Endodermal cell (in vitro differentiated cells): ENCODE results near the gene IL15RA. TPM values are rescaled to one million over a fixed set of nuclear protein-coding genes. Genes with fewer than 3 reads are reported as not detected.

Experiments used
- DNase-seq: peaks from one replicate; pipeline ENCODE4 v3.0.0-alpha.2; 2017
- H3K27ac ChIP-seq: 2 replicates; pipeline ENCODE4 v1.5.1; 2013; ENCODE audit warnings: mild to moderate bottlenecking, low read depth, low read length, moderate library complexity
- H3K27me3 ChIP-seq: 2 replicates; pipeline ENCODE4 v1.6.1; 2013; ENCODE audit warnings: mild to moderate bottlenecking, low read length, moderate library complexity; ENCODE audit not compliant: insufficient read depth, control insufficient read depth, poor library complexity, severe bottlenecking
- H3K36me3 ChIP-seq: 2 replicates; pipeline ENCODE4 v1.7.0; 2013; ENCODE audit warnings: mild to moderate bottlenecking, low read length, moderate library complexity; ENCODE audit not compliant: control insufficient read depth, insufficient read depth
- H3K4me1 ChIP-seq: one replicate; pipeline ENCODE4 v1.7.0; 2013; ENCODE audit warnings: low read length; ENCODE audit not compliant: control insufficient read depth, insufficient read depth
- H3K4me3 ChIP-seq: 2 replicates; pipeline ENCODE4 v1.5.1; 2013; ENCODE audit warnings: mild to moderate bottlenecking, low read length, moderate library complexity
- H3K9ac ChIP-seq: 2 replicates; pipeline ENCODE4 v1.6.1; 2013; ENCODE audit warnings: mild to moderate bottlenecking, low read length, moderate library complexity; ENCODE audit not compliant: poor library complexity, severe bottlenecking; ENCODE audit errors: extremely low read depth
- H3K9me3 ChIP-seq: 2 replicates; pipeline ENCODE4 v1.6.1; 2013; ENCODE audit warnings: mild to moderate bottlenecking, low read length, moderate library complexity; ENCODE audit not compliant: control insufficient read depth
- H3K27ac Mint-ChIP-seq: 2 replicates; pipeline ENCODE4 v1.8.0; 2020; ENCODE audit warnings: mixed read lengths
- H3K27me3 Mint-ChIP-seq: 2 replicates; pipeline ENCODE4 v1.8.0; 2021; ENCODE audit warnings: mild to moderate bottlenecking, mixed read lengths; ENCODE audit not compliant: insufficient read depth
- H3K36me3 Mint-ChIP-seq: 2 replicates; pipeline ENCODE4 v1.8.0; 2020; ENCODE audit warnings: low read depth, mixed read lengths
- H3K4me1 Mint-ChIP-seq: 2 replicates; pipeline ENCODE4 v1.8.0; 2020; ENCODE audit warnings: mixed read lengths
- H3K4me3 Mint-ChIP-seq: 2 replicates; pipeline ENCODE4 v1.8.0; 2020; ENCODE audit warnings: mild to moderate bottlenecking, moderate library complexity, mixed read lengths
- H3K9me3 Mint-ChIP-seq: 2 replicates; pipeline ENCODE4 v1.8.0; 2020; ENCODE audit warnings: mild to moderate bottlenecking, mixed read lengths
- WGBS, 2 experiments: methylation state at CpG; one replicate each; pipeline versions ENCODE4 v1.1.5 to v1.1.7; 2013; ENCODE audit warnings: missing lambda C conversion rate in 2 of 2, mixed read lengths in 1 of 2; ENCODE audit not compliant: insufficient coverage in 1 of 2, insufficient read length in 1 of 2; 5-methylcytosine and 5-hydroxymethylcytosine counted together
- total RNA-seq, 2 donors: library from RNA; stranded (reverse); fragmentation: NEBNext Ultra II Directional in 1 of 2; extraction: Animal tissue kit (Norgen Biotek cat#: 25700) in 1 of 2; gene quantifications; 2 replicates in 1 of 2; 3 replicates in 1 of 2; pipeline ENCODE4 v1.2.1, GENCODE V29; 2021
- TF ChIP-seq, protein P1 (sequence below): fragments of 200-600 bp; sonication (generic); conservative IDR thresholded peaks from 2 replicates; pipeline ENCODE4 v1.5.0; 2021; ENCODE audit warnings: antibody characterized with exemption, mild to moderate bottlenecking

The IL15RA gene
- total RNA-seq, 2 donors from 2014 or later, result 0.35 to 0.37 TPM

- no peaks in the 10 kb centered on the region for H3K36me3 ChIP-seq
- DNase-seq, result no peak
- Mint-ChIP-seq H3K9me3 (peaks cover 4% of the 10 kb centered on the region), H3K27me3 (no peaks in the 10 kb centered on the region), H3K36me3 (no peaks in the 10 kb centered on the region), H3K4me1 (no peaks in the 10 kb centered on the region), H3K4me3 (no peak overlapping the region), H3K27ac (no peak overlapping the region)
- peaks cover 5% of the 10 kb centered on the region for H3K9me3 ChIP-seq
- H3K4me3 ChIP-seq, result no peak overlapping the region
- no peak overlapping the region for H3K27ac ChIP-seq
- TF ChIP-seq, protein P1, sequence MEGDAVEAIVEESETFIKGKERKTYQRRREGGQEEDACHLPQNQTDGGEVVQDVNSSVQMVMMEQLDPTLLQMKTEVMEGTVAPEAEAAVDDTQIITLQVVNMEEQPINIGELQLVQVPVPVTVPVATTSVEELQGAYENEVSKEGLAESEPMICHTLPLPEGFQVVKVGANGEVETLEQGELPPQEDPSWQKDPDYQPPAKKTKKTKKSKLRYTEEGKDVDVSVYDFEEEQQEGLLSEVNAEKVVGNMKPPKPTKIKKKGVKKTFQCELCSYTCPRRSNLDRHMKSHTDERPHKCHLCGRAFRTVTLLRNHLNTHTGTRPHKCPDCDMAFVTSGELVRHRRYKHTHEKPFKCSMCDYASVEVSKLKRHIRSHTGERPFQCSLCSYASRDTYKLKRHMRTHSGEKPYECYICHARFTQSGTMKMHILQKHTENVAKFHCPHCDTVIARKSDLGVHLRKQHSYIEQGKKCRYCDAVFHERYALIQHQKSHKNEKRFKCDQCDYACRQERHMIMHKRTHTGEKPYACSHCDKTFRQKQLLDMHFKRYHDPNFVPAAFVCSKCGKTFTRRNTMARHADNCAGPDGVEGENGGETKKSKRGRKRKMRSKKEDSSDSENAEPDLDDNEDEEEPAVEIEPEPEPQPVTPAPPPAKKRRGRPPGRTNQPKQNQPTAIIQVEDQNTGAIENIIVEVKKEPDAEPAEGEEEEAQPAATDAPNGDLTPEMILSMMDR, result no peak
- no peaks in the 10 kb centered on the region for H3K4me1 ChIP-seq
- WGBS, 2 experiments, result 91 to 94% methylated on average over 2 to 4 of the region's 4 CpGs
- no peak overlapping the region for H3K9ac ChIP-seq
- no peaks in the 10 kb centered on the region for H3K27me3 ChIP-seq
These were observed 32.6 kb upstream of the IL15RA start for GRCh38 chr10:6009961-6010360.

DNA sequence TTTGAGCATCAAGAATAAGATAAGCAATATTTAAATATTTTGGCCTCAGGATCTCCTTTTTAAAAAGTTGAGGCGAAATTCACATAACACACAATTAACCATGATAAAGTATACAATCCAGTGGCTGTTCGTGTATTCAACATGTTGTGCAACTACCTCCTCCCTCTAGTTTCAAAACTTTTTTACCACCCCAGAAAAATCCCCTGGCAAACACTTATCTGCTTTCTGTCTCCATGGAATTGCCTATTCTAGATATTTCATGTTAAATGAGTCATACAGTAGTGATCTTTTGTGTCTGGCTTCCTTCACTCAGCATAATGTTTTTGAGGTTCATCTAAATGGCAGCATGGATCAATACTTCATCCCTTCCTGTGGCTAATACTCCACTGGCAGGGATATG is 31.8 kb upstream of the IL15RA start:
- Mint-ChIP-seq H3K9me3 (peaks cover 4% of the 10 kb centered on the region), H3K4me3 (no peak overlapping the region), H3K27me3 (no peaks in the 10 kb centered on the region), H3K4me1 (no peaks in the 10 kb centered on the region), H3K27ac (no peak overlapping the region), H3K36me3 (no peaks in the 10 kb centered on the region)
- TF ChIP-seq, protein P1, result no peak
- DNase-seq, result no peak
- Histone ChIP-seq H3K27ac (no peak overlapping the region), H3K9me3 (peaks cover 5% of the 10 kb centered on the region), H3K4me3 (no peak overlapping the region), H3K9ac (no peak overlapping the region), H3K36me3 (no peaks in the 10 kb centered on the region), H3K27me3 (no peaks in the 10 kb centered on the region), H3K4me1 (no peaks in the 10 kb centered on the region)
- 85 to 92% methylated on average over 2 of the region's 2 CpGs for WGBS, 2 experiments

DNA sequence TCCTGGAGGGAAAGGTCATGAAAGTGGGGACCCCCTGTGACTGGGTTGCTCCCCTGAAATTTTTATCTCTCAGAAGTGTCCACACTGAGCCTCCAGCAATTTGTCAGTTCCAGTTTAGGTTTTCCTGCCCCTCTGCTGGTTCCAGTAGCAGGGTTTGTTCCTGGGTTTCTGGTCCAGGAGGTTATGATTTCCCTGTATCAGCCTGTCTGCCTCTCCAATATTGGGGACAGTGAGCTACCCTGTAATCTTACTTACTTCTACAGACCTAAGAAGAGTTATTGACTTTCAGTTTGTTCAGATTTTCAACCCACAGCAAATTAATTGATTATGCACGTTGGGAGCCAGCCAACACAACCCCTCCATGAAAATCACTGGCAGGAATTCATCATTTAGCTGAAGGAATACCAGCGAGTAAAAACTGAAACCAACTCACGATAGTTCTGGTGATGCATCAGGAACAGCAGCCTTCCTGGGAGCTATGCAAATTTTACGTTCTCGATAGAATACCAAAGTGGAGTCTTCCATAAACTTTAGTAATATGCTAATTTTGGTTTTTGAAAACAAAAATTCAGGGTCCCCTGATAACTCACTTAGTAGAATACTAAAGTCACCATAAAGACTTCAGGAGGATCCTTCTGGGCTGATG is 31.3 kb upstream of the IL15RA start:
- Histone ChIP-seq H3K4me3 (no peak overlapping the region), H3K9ac (no peak overlapping the region), H3K36me3 (no peaks in the 10 kb centered on the region), H3K4me1 (no peaks in the 10 kb centered on the region), H3K9me3 (peaks cover 5% of the 10 kb centered on the region), H3K27me3 (no peaks in the 10 kb centered on the region), H3K27ac (no peak overlapping the region)
- DNase-seq, result no peak
- TF ChIP-seq, protein P1, result no peak
- 91% methylated on average over 5 of the region's 5 CpGs for WGBS, 2 experiments
- Mint-ChIP-seq H3K4me3 (no peak overlapping the region), H3K9me3 (peaks cover 4% of the 10 kb centered on the region), H3K4me1 (no peaks in the 10 kb centered on the region), H3K36me3 (no peaks in the 10 kb centered on the region), H3K27ac (no peak overlapping the region), H3K27me3 (no peaks in the 10 kb centered on the region)
